ENCODE measurements around the gene STAG2.

Gene STAG2

GRCh38 chrX:123990602-123991001 is 29.1 kb downstream of the STAG2 start:
- peaks cover 24% of the 10 kb centered on the region for H3K4me1 Mint-ChIP-seq
- H3K4me3 Mint-ChIP-seq = peak overlapping the region; percentile 17
- H3K9me3 Mint-ChIP-seq = no peaks in the 10 kb centered on the region
- no peaks in the 10 kb centered on the region for H3K27me3 Mint-ChIP-seq
- no peak for ATAC-seq (ENCODE audit: low read depth)
- peaks cover 4% of the 10 kb centered on the region for H3K36me3 Mint-ChIP-seq
- H3K27ac Mint-ChIP-seq = peak overlapping the region; percentile 89
- no peak for DNase-seq (ENCODE audit: low spot score in 2 of 2)

GRCh38 chrX:123993326-123993725 is 31.8 kb downstream of the STAG2 start:
- Mint-ChIP-seq H3K36me3 (peaks cover 4% of the 10 kb centered on the region), H3K4me3 (no peak overlapping the region), H3K9me3 (no peaks in the 10 kb centered on the region), H3K27ac (peak overlapping the region; percentile 86), H3K4me1 (peaks cover 25% of the 10 kb centered on the region), H3K27me3 (no peaks in the 10 kb centered on the region)
- DNase-seq (ENCODE audit: low spot score in 2 of 2) = no peak
- no peak for ATAC-seq (ENCODE audit: low read depth)

- Mint-ChIP-seq H3K9me3 (no peaks in the 10 kb centered on the region), H3K4me3 (no peak overlapping the region), H3K27me3 (no peaks in the 10 kb centered on the region), H3K4me1 (peaks cover 22% of the 10 kb centered on the region), H3K27ac (peak overlapping the region; percentile 86), H3K36me3 (peaks cover 6% of the 10 kb centered on the region)
- ATAC-seq (ENCODE audit: low read depth) = no peak
- no peak for DNase-seq (ENCODE audit: low spot score in 2 of 2)
Measured at GRCh38 chrX:123993904-123994635, 32.6 kb downstream of the STAG2 start.

GRCh38 chrX:123994730-123995129 is 33.2 kb downstream of the STAG2 start:
- H3K27me3 Mint-ChIP-seq = no peaks in the 10 kb centered on the region
- ATAC-seq (ENCODE audit: low read depth) = peak; percentile 62

GRCh38 chrX:124001581-124001980 is 40.1 kb downstream of the STAG2 start:
- ATAC-seq (ENCODE audit: low read depth) (no peak), DNase-seq (ENCODE audit: low spot score in 2 of 2) (no peak)
- H3K36me3 Mint-ChIP-seq = peaks cover 13% of the 10 kb centered on the region
- H3K27ac Mint-ChIP-seq = no peak overlapping the region
- H3K4me3 Mint-ChIP-seq = no peak overlapping the region
- no peaks in the 10 kb centered on the region for H3K27me3 Mint-ChIP-seq
- H3K9me3 Mint-ChIP-seq = no peaks in the 10 kb centered on the region
- peaks cover 21% of the 10 kb centered on the region for H3K4me1 Mint-ChIP-seq

More at GRCh38 chrX:123994730-123995129, 33.2 kb downstream of the STAG2 start:
- H3K27ac Mint-ChIP-seq = peak overlapping the region; percentile 86
- no peaks in the 10 kb centered on the region for H3K9me3 Mint-ChIP-seq
- DNase-seq (ENCODE audit: low spot score in 2 of 2) = no peak
- no peak overlapping the region for H3K4me3 Mint-ChIP-seq
- H3K4me1 Mint-ChIP-seq = peaks cover 25% of the 10 kb centered on the region
- H3K36me3 Mint-ChIP-seq = peaks cover 10% of the 10 kb centered on the region

- Mint-ChIP-seq H3K9me3 (no peaks in the 10 kb centered on the region), H3K27me3 (no peaks in the 10 kb centered on the region), H3K36me3 (peaks cover 12% of the 10 kb centered on the region), H3K4me3 (peak overlapping the region; percentile 15), H3K4me1 (peaks cover 33% of the 10 kb centered on the region), H3K27ac (peak overlapping the region; percentile 71)
- peak; percentile 81 for ATAC-seq (ENCODE audit: low read depth)
- no peak for DNase-seq (ENCODE audit: low spot score in 2 of 2)
Measured at GRCh38 chrX:124005228-124005627, 43.7 kb downstream of the STAG2 start.

- Mint-ChIP-seq H3K27ac (peak overlapping the region; percentile 88), H3K36me3 (peaks cover 6% of the 10 kb centered on the region), H3K4me1 (peaks cover 41% of the 10 kb centered on the region), H3K4me3 (peak overlapping the region; percentile 65), H3K27me3 (no peaks in the 10 kb centered on the region), H3K9me3 (no peaks in the 10 kb centered on the region)
- ATAC-seq (ENCODE audit: low read depth) (peak; percentile 67), DNase-seq (ENCODE audit: low spot score in 2 of 2) (no peak)
Measured at GRCh38 chrX:124010157-124010556, 48.7 kb downstream of the STAG2 start.

- H3K4me3 Mint-ChIP-seq = peak overlapping the region; percentile 65
- DNase-seq (ENCODE audit: low spot score in 2 of 2) = no peak
- peak overlapping the region; percentile 88 for H3K27ac Mint-ChIP-seq
- peaks cover 38% of the 10 kb centered on the region for H3K4me1 Mint-ChIP-seq
- peak; percentile 34 for ATAC-seq (ENCODE audit: low read depth)
- H3K27me3 Mint-ChIP-seq = no peaks in the 10 kb centered on the region
- no peaks in the 10 kb centered on the region for H3K9me3 Mint-ChIP-seq
- peaks cover 5% of the 10 kb centered on the region for H3K36me3 Mint-ChIP-seq
Measured at GRCh38 chrX:124010566-124010965, 49.1 kb downstream of the STAG2 start.

- peaks cover 16% of the 10 kb centered on the region for H3K4me1 Mint-ChIP-seq
- no peak overlapping the region for H3K4me3 Mint-ChIP-seq
- ATAC-seq (ENCODE audit: low read depth) (no peak), DNase-seq (ENCODE audit: low spot score in 2 of 2) (no peak)
- no peaks in the 10 kb centered on the region for H3K9me3 Mint-ChIP-seq
- no peak overlapping the region for H3K27ac Mint-ChIP-seq
- H3K27me3 Mint-ChIP-seq = no peaks in the 10 kb centered on the region
- no peaks in the 10 kb centered on the region for H3K36me3 Mint-ChIP-seq
Measured at GRCh38 chrX:124015721-124016120, 54.2 kb downstream of the STAG2 start.

GRCh38 chrX:124016825-124017224 is 55.3 kb downstream of the STAG2 start:
- Mint-ChIP-seq H3K4me1 (peaks cover 10% of the 10 kb centered on the region), H3K9me3 (no peaks in the 10 kb centered on the region), H3K4me3 (no peak overlapping the region), H3K27ac (peak overlapping the region; percentile 24), H3K36me3 (no peaks in the 10 kb centered on the region), H3K27me3 (no peaks in the 10 kb centered on the region)
- ATAC-seq (ENCODE audit: low read depth) (no peak), DNase-seq (ENCODE audit: low spot score in 2 of 2) (no peak)

- Mint-ChIP-seq H3K9me3 (no peaks in the 10 kb centered on the region), H3K4me1 (peaks cover 8% of the 10 kb centered on the region), H3K27ac (peak overlapping the region; percentile 81), H3K27me3 (no peaks in the 10 kb centered on the region), H3K4me3 (no peak overlapping the region), H3K36me3 (no peaks in the 10 kb centered on the region)
- no peak for DNase-seq (ENCODE audit: low spot score in 2 of 2)
- ATAC-seq (ENCODE audit: low read depth) = peak; percentile 45
Measured at GRCh38 chrX:124018023-124018422, 56.5 kb downstream of the STAG2 start.

- Mint-ChIP-seq H3K36me3 (no peaks in the 10 kb centered on the region), H3K27ac (peak overlapping the region; percentile 54), H3K9me3 (no peaks in the 10 kb centered on the region), H3K27me3 (no peaks in the 10 kb centered on the region), H3K4me1 (no peaks in the 10 kb centered on the region), H3K4me3 (no peak overlapping the region)
- DNase-seq (ENCODE audit: low spot score in 2 of 2) (no peak), ATAC-seq (ENCODE audit: low read depth) (no peak)
Measured at GRCh38 chrX:124023838-124024238, 62.3 kb downstream of the STAG2 start.

GRCh38 chrX:124026529-124026928 is 65.0 kb downstream of the STAG2 start:
- no peak for DNase-seq (ENCODE audit: low spot score in 2 of 2)
- H3K9me3 Mint-ChIP-seq = no peaks in the 10 kb centered on the region
- ATAC-seq (ENCODE audit: low read depth) = no peak
- H3K36me3 Mint-ChIP-seq = no peaks in the 10 kb centered on the region
- H3K4me1 Mint-ChIP-seq = no peaks in the 10 kb centered on the region
- H3K27me3 Mint-ChIP-seq = no peaks in the 10 kb centered on the region
- H3K27ac Mint-ChIP-seq = no peak overlapping the region
- H3K4me3 Mint-ChIP-seq = no peak overlapping the region

- Mint-ChIP-seq H3K9me3 (no peaks in the 10 kb centered on the region), H3K27me3 (no peaks in the 10 kb centered on the region), H3K4me1 (no peaks in the 10 kb centered on the region), H3K36me3 (no peaks in the 10 kb centered on the region), H3K4me3 (no peak overlapping the region), H3K27ac (no peak overlapping the region)
- ATAC-seq (ENCODE audit: low read depth) (no peak), DNase-seq (ENCODE audit: low spot score in 2 of 2) (no peak)
Measured at GRCh38 chrX:124028182-124028581, 66.7 kb downstream of the STAG2 start.

GRCh38 chrX:124030520-124030919 is 69.0 kb downstream of the STAG2 start:
- H3K27me3 Mint-ChIP-seq = no peaks in the 10 kb centered on the region
- no peak overlapping the region for H3K27ac Mint-ChIP-seq
- DNase-seq (ENCODE audit: low spot score in 2 of 2) (no peak), ATAC-seq (ENCODE audit: low read depth) (no peak)
- no peak overlapping the region for H3K4me3 Mint-ChIP-seq
- no peaks in the 10 kb centered on the region for H3K9me3 Mint-ChIP-seq
- peaks cover 5% of the 10 kb centered on the region for H3K4me1 Mint-ChIP-seq
- H3K36me3 Mint-ChIP-seq = peaks cover 5% of the 10 kb centered on the region

Measured in memory B cell (primary cell).